GM11168 (cell line): ENCODE measurements around the gene ARRB1.
"Not testable (repeated sequence)": the region's sequence is repeated elsewhere in the genome, so short reads cannot be mapped to it uniquely, and the experiment has no call there.

Source experiments
- in situ Hi-C: fragments of 300-500 bp; cut with MboI; formaldehyde crosslinking; loops from one replicate; pipeline ENCODE4 v1.12.0; 2022; ENCODE audit warnings: low sequenced_read_pairs; ENCODE audit not compliant: unreplicated experiment

The ARRB1 gene

GRCh38 chr11:75373201-75373600 is 21.7 kb upstream of the ARRB1 start:
- in situ Hi-C loops, result no loop called here

- in situ Hi-C loops, result no loop called here
Observed at GRCh38 chr11:75371949-75372876, 20.8 kb upstream of the ARRB1 start.

- in situ Hi-C loops, result no loop called here
Observed at GRCh38 chr11:75369560-75370255, 18.2 kb upstream of the ARRB1 start.

GRCh38 chr11:75366826-75367225 is 15.4 kb upstream of the ARRB1 start:
- in situ Hi-C loops, result not testable (repeated sequence)

- in situ Hi-C loops, result no loop called here
Observed at GRCh38 chr11:75365711-75366181, 14.3 kb upstream of the ARRB1 start.

- in situ Hi-C loops, result not testable (repeated sequence)
Observed at GRCh38 chr11:75362285-75362684, 10.8 kb upstream of the ARRB1 start.

- in situ Hi-C loops, result no loop called here
Observed at GRCh38 chr11:75356613-75357012, 5.2 kb upstream of the ARRB1 start.

- in situ Hi-C loops, result no loop called here
Observed at GRCh38 chr11:75355051-75355450, 3.6 kb upstream of the ARRB1 start.

GRCh38 chr11:75352588-75353206 is 1.2 kb upstream of the ARRB1 start:
- in situ Hi-C loops, result no loop called here

- in situ Hi-C loops, result no loop called here
Observed at GRCh38 chr11:75351791-75352587, 528 bp upstream of the ARRB1 start.

- in situ Hi-C loops, result no loop called here
Observed at GRCh38 chr11:75350743-75351540, 519 bp downstream of the ARRB1 start.

- in situ Hi-C loops, result no loop called here
Observed at GRCh38 chr11:75350122-75350742, 1.2 kb downstream of the ARRB1 start.

- in situ Hi-C loops, result no loop called here
Observed at GRCh38 chr11:75349521-75350116, 1.8 kb downstream of the ARRB1 start.

GRCh38 chr11:75347781-75348566 is 3.5 kb downstream of the ARRB1 start:
- in situ Hi-C loops, result no loop called here

- in situ Hi-C loops, result no loop called here
Observed at GRCh38 chr11:75346912-75347647, 4.4 kb downstream of the ARRB1 start.

- in situ Hi-C loops, result no loop called here
Observed at GRCh38 chr11:75346296-75346695, 5.2 kb downstream of the ARRB1 start.
